Activated CD4-positive, alpha-beta T cell treated with anti-CD3 and anti-CD28 coated beads, Interleukin-2, amount 10 ng/mL, durations not matched to agents 7 days and 5 days (primary cell): ENCODE results near the gene POLN. TPM values are rescaled to one million over a fixed set of nuclear protein-coding genes. Genes with fewer than 3 reads are reported as not detected.

Experiments used
- CTCF ChIA-PET: fragments of 350-600 bp; sonication (Branson Sonifier 250); formaldehyde crosslinking; loops from one replicate; lab custom pipeline; 2021; ENCODE audit warnings: antibody characterized with exemption; lab: Charles Lee
- POLR2A ChIA-PET: fragments of 350-600 bp; sonication (Branson Sonifier 250); formaldehyde crosslinking; loops from one replicate; lab custom pipeline; 2021; ENCODE audit warnings: antibody characterized with exemption; lab: Charles Lee
- DNase-seq: peaks from one replicate; pipeline ENCODE4 v3.0.0-alpha.2; 2020
- H3K27ac Mint-ChIP-seq: one replicate; pipeline ENCODE4 v1.8.0; 2021; ENCODE audit warnings: mild to moderate bottlenecking, moderate library complexity, mixed read lengths
- H3K27me3 Mint-ChIP-seq: one replicate; pipeline ENCODE4 v1.8.0; 2021; ENCODE audit warnings: mixed read lengths
- H3K36me3 Mint-ChIP-seq: one replicate; pipeline ENCODE4 v1.8.0; 2021; ENCODE audit warnings: low read depth, mixed read lengths
- H3K4me1 Mint-ChIP-seq: one replicate; pipeline ENCODE4 v1.8.0; 2021; ENCODE audit warnings: mixed read lengths
- H3K4me3 Mint-ChIP-seq: one replicate; pipeline ENCODE4 v1.8.0; 2021; ENCODE audit warnings: mild to moderate bottlenecking, moderate library complexity, mixed read lengths
- H3K9me3 Mint-ChIP-seq: one replicate; pipeline ENCODE4 v1.8.0; 2021; ENCODE audit warnings: mixed read lengths
- total RNA-seq, 2 experiments: library from RNA; stranded (reverse); gene quantifications; one replicate each; pipeline ENCODE4 v1.2.3, GENCODE V29; 2021

The POLN gene
- total RNA-seq, 2 experiments from 2014 or later, result 3.3 to 3.8 TPM

- H3K27ac Mint-ChIP-seq, result no peak overlapping the region
- H3K27me3 Mint-ChIP-seq, result peaks cover 5% of the 10 kb centered on the region
- H3K4me3 Mint-ChIP-seq, result no peak overlapping the region
- POLR2A ChIA-PET, result no interaction called here
- DNase-seq, result no peak
- no peaks in the 10 kb centered on the region for H3K36me3 Mint-ChIP-seq
- H3K4me1 Mint-ChIP-seq, result no peaks in the 10 kb centered on the region
- H3K9me3 Mint-ChIP-seq, result no peaks in the 10 kb centered on the region
- CTCF ChIA-PET, result no interaction called here
Measured at GRCh38 chr4:2066011-2066551, 175.8 kb downstream of the POLN start.

DNA sequence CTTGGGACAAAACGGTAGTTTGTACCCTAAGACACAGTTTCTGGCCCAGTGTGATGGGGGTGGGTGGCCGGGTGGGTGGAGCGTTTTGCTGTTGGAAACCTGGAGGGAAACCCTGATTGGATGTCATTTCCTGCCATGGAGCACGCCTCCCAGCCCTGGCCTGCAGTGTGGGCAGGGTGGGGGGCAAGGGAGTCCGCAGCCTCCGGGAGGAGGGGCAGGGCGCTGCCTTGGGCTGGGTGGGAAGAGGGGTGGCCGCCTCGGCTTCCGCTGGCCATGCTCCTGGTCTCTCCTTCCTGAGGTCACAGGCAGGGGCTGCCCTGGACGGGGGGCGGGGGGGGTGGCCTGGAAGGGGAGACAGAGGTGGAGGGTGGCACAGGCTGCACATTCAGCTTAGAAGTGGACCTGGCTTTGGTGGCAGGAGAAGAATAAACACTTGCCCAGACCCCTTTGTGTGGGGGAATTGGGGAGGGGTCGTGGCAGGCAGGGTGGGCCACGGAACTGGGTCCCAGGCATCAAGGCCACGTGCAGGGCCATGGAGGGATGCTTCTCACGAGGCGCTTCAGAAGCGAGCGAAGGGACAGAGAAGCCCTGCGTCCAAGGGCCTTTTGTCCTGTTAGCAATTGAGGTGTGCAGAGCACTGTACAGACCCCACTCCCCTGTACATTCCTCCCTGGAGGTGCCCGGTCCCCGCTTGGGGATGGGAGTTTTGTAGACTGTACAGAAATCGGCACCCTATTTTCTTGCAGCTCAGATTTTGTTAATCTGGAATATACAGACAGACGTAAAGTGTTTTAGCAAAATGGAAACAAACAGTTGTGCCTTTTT lies 176.6 kb downstream of the POLN start:
- H3K9me3 Mint-ChIP-seq, result no peaks in the 10 kb centered on the region
- DNase-seq, result no peak
- no peaks in the 10 kb centered on the region for H3K4me1 Mint-ChIP-seq
- POLR2A ChIA-PET, result no interaction called here
- CTCF ChIA-PET, result no interaction called here
- no peak overlapping the region for H3K27ac Mint-ChIP-seq
- H3K27me3 Mint-ChIP-seq, result peaks cover 5% of the 10 kb centered on the region
- no peaks in the 10 kb centered on the region for H3K36me3 Mint-ChIP-seq
- H3K4me3 Mint-ChIP-seq, result no peak overlapping the region

DNA sequence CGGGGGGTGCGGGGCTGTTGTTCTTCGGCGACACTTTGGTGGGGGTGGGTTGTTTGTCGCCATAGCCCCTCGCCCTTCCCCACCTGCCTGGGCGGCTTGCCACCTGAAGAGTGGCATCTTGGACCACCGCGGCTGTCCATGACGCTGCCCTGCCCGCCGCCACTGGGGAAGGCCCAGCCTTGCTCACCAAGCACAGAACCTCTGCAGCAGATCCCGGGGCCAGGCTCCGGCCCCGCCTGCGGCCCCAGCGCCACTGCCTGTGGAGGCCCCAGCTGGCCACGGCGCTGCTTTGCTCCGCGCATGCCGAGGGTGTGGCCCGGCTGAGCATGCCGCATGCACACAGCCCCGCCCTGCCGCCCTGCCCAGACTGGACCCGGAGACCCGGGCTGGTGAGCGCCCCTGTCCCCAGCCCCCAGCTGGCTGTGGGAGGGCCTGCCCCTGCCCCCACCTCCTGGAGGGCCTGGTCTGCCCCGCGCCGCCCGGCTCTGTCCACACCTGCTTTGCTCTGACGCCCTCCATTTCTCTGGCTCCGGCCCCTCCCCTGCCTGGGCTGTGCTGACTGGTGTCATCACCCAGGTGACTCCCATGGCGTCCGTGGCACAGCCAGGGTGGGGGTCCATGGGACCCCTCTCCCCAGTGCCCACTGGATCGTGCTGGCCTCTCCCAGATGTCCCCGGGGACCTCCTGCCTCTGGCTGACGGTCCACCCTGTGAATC lies 177.5 kb downstream of the POLN start:
- H3K4me1 Mint-ChIP-seq, result no peaks in the 10 kb centered on the region
- CTCF ChIA-PET, result no interaction called here
- H3K27ac Mint-ChIP-seq, result no peak overlapping the region
- no peak for DNase-seq
- no peak overlapping the region for H3K4me3 Mint-ChIP-seq
- no peaks in the 10 kb centered on the region for H3K36me3 Mint-ChIP-seq
- no peaks in the 10 kb centered on the region for H3K9me3 Mint-ChIP-seq
- H3K27me3 Mint-ChIP-seq, result peaks cover 5% of the 10 kb centered on the region
- POLR2A ChIA-PET, result no interaction called here

GRCh38 chr4:2063557-2064275 lies 178.2 kb downstream of the POLN start:
- POLR2A ChIA-PET, result no interaction called here
- H3K9me3 Mint-ChIP-seq, result no peaks in the 10 kb centered on the region
- CTCF ChIA-PET, result interaction anchor here (0.8 kb wide), 1 partner anchor 9 kb away, joined by 3 read pairs; no protein-coding TSS in a partner anchor
- no peak overlapping the region for H3K27ac Mint-ChIP-seq
- H3K4me1 Mint-ChIP-seq, result no peaks in the 10 kb centered on the region
- H3K36me3 Mint-ChIP-seq, result no peaks in the 10 kb centered on the region
- no peak for DNase-seq
- H3K27me3 Mint-ChIP-seq, result peaks cover 5% of the 10 kb centered on the region
- no peak overlapping the region for H3K4me3 Mint-ChIP-seq

DNA sequence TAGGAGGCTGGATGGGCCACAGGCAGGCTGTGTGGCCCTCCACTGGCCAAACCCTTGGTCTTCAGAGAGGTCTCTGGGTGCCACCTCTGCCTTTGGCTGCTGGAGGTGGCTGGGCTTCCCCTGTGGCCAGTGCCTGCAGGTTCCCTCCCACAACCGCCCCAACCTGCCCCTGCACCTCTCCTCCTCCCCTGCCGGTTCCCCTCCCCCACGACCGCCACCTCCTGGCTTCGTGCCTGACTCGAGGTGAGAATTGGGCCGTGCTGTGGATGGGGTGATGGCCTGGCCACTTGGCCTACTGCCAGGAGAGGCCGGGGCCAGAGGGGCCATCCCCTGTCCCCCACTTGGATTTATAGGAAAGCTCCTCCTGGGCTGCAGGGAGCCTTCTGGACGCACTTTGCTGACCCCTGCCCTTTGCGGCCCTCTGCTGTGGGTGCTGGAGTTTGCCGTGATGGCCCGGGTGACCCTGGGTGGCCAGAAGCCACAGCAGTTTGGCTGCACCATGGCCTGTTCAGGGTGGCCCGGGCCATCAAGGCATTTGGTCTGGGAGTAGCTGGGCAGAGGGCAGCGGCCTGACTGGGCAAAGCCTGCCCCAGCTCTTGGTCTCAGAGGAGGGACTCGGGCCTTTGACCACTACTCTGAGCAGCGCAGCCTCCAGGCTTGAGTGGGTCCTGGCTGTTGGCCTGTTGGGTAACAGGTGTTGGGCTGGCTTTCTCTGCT lies 179.0 kb downstream of the POLN start:
- peaks cover 5% of the 10 kb centered on the region for H3K27me3 Mint-ChIP-seq
- ChIA-PET POLR2A (no interaction called here), CTCF (interaction anchor here (0.8 kb wide), 1 partner anchor 9 kb away, joined by 3 read pairs; no protein-coding TSS in a partner anchor)
- DNase-seq, result no peak
- no peaks in the 10 kb centered on the region for H3K9me3 Mint-ChIP-seq
- no peak overlapping the region for H3K27ac Mint-ChIP-seq
- no peaks in the 10 kb centered on the region for H3K4me1 Mint-ChIP-seq
- H3K4me3 Mint-ChIP-seq, result no peak overlapping the region
- H3K36me3 Mint-ChIP-seq, result no peaks in the 10 kb centered on the region

DNA sequence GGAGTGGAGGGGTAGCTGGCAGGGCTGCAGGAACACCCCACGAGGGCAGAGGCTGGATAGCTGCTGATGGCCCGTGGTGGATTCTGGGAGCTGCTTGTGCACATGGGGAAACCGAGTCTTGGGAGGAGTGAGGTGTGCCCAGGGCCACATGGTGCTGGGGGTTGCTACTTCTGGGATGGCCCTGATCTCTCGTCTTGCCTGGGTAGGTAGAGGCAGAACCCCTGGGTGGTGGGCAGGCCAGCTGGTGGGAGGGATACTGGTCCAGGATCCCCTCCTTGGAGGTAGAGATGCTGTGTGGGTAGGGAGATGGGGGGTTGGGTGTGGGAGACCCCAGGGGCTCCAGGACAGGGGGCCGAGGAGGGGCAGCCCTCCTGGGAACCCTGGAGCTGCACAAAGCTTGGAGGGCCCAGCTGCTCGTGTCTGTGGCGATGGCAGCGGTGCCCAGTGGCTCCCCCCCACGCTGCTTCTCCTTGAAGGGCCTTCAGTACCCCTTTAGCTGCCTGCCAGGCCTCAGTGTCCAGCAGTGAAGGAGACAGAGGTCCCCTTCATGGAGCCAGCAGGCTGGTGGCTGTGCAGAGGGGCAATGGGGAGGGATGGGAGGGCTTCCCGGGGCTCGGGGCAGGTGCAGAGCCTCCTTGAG lies 179.6 kb downstream of the POLN start:
- Mint-ChIP-seq H3K27ac (no peak overlapping the region), H3K9me3 (no peaks in the 10 kb centered on the region), H3K4me3 (no peak overlapping the region), H3K36me3 (no peaks in the 10 kb centered on the region), H3K4me1 (peaks cover 2% of the 10 kb centered on the region), H3K27me3 (peaks cover 12% of the 10 kb centered on the region)
- POLR2A ChIA-PET, result no interaction called here
- no peak for DNase-seq
- CTCF ChIA-PET, result no interaction called here

DNA sequence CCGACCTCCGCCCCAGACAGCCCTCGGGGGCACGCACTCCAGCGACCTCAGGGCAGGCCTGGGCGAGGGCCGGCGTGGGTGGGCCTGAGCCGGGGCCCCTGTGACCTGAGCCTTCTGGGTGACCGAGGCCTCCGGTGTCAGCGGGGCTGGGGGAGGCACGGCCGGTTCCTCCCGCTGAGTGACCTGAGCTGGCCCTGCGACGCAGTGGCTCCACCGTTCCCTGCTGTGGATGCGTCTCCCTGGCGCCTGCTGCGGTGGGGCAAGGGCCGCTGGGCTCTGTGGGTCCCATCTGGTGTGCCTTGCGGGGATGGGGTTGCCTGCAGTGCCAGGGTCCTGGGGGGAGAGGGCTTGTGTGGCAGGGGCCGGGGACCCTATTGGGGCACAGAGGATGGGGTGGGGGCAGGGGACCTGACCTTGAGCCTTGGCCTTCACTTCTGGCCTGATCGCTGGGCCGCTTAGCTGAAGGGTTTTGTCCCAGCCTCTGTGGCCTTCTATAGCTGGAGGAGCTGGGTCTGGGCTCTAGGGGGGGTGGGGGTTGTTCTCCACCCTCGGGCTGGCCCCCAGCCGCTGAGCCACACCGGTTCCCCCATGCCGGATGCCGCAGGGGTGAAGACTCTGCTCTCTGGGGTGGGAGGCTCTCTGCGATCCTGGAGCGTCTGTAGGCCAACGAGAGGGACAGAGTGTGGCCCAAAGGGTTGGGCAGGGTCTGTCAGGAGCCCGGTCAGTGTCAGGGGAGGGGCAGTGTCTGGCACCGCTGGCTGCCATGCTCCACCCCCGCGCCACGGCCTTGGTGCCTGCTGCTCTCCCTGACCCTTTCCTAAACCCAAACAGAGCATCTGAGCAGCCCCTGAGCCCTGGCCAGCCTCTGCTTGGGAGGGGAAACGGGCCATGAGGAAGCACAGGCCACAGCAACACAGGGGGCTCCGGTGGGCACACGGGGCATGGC lies 180.5 kb downstream of the POLN start:
- DNase-seq, result no peak
- CTCF ChIA-PET, result interaction anchor here (0.9 kb wide), 1 partner anchor 491 kb away, joined by 4 read pairs; no protein-coding TSS in a partner anchor

GRCh38 chr4:2060611-2061185 lies 181.2 kb downstream of the POLN start:
- DNase-seq, result no peak
- POLR2A ChIA-PET, result no interaction called here
- Mint-ChIP-seq H3K27me3 (peaks cover 26% of the 10 kb centered on the region), H3K27ac (no peak overlapping the region), H3K4me1 (peaks cover 2% of the 10 kb centered on the region), H3K36me3 (no peaks in the 10 kb centered on the region), H3K9me3 (no peaks in the 10 kb centered on the region), H3K4me3 (no peak overlapping the region)
- CTCF ChIA-PET, result interaction anchor here (0.5 to 1.4 kb wide), 3 partner anchors 12 to 492 kb away, joined by 3 to 4 read pairs (median 3); no protein-coding TSS in a partner anchor

More for the DNA sequence above, 180.5 kb downstream of the POLN start:
- Mint-ChIP-seq H3K4me1 (peaks cover 2% of the 10 kb centered on the region), H3K27me3 (peaks cover 20% of the 10 kb centered on the region), H3K9me3 (no peaks in the 10 kb centered on the region), H3K36me3 (no peaks in the 10 kb centered on the region), H3K4me3 (no peak overlapping the region), H3K27ac (no peak overlapping the region)
- POLR2A ChIA-PET, result no interaction called here

GRCh38 chr4:2059726-2060602 lies 182.0 kb downstream of the POLN start:
- H3K27me3 Mint-ChIP-seq, result peaks cover 31% of the 10 kb centered on the region
- peaks cover 2% of the 10 kb centered on the region for H3K4me1 Mint-ChIP-seq
- no peaks in the 10 kb centered on the region for H3K9me3 Mint-ChIP-seq
- CTCF ChIA-PET, result interaction anchor here (0.5 to 1.4 kb wide), 2 partner anchors 11 to 132 kb away, joined by 3 read pairs; no protein-coding TSS in a partner anchor
- POLR2A ChIA-PET, result no interaction called here
- H3K36me3 Mint-ChIP-seq, result no peaks in the 10 kb centered on the region
- no peak for DNase-seq
- H3K4me3 Mint-ChIP-seq, result no peak overlapping the region
- no peak overlapping the region for H3K27ac Mint-ChIP-seq

GRCh38 chr4:2059046-2059725 lies 182.7 kb downstream of the POLN start, which contains the start of gene NAT8L:
TSS of gene NAT8L (plus strand) at chr4:2059327. CDS start at chr4:2059512, 185 bp downstream.
- DNase-seq, result no peak
- CTCF ChIA-PET, result interaction anchor here (1.4 kb wide), 1 partner anchor 11 kb away, joined by 3 read pairs; no protein-coding TSS in a partner anchor
- Mint-ChIP-seq H3K27me3 (peaks cover 32% of the 10 kb centered on the region), H3K27ac (no peak within 1 kb of the TSS), H3K4me3 (no peak within 1 kb of the TSS), H3K9me3 (no peaks in the 10 kb centered on the region), H3K4me1 (peaks cover 2% of the 10 kb centered on the region), H3K36me3 (no peaks in the 10 kb centered on the region)
- POLR2A ChIA-PET, result no interaction called here
